ENCODE data around the gene KHK.

The KHK gene

GRCh38 chr2:27091746-27092695 is 5.4 kb downstream of the KHK start:
- H3K4me2 ChIP-seq (ENCODE audit: low read length): no peak overlapping the region
- no peak overlapping the region for H3K4me3 ChIP-seq (ENCODE audit: low read length)
- peaks cover 12% of the 10 kb centered on the region for H3K4me1 ChIP-seq (ENCODE audit: low read length)
- H3K36me3 ChIP-seq (replicated peaks; ENCODE audit: low read depth, low read length): no peaks in the 10 kb centered on the region
- TF ChIP-seq EZH2phosphoT487 (IDR thresholded peaks at IDR 0.05; ENCODE audit: low read depth): no peak
- TF ChIP-seq, protein P1, sequence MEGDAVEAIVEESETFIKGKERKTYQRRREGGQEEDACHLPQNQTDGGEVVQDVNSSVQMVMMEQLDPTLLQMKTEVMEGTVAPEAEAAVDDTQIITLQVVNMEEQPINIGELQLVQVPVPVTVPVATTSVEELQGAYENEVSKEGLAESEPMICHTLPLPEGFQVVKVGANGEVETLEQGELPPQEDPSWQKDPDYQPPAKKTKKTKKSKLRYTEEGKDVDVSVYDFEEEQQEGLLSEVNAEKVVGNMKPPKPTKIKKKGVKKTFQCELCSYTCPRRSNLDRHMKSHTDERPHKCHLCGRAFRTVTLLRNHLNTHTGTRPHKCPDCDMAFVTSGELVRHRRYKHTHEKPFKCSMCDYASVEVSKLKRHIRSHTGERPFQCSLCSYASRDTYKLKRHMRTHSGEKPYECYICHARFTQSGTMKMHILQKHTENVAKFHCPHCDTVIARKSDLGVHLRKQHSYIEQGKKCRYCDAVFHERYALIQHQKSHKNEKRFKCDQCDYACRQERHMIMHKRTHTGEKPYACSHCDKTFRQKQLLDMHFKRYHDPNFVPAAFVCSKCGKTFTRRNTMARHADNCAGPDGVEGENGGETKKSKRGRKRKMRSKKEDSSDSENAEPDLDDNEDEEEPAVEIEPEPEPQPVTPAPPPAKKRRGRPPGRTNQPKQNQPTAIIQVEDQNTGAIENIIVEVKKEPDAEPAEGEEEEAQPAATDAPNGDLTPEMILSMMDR (IDR thresholded peaks at IDR 0.05; ENCODE audit: low read depth, low read length): no peak
- no peak overlapping the region for H3K9ac ChIP-seq (ENCODE audit: low read length)
- H3K9me3 ChIP-seq (ENCODE audit: insufficient read depth, low read length): no peaks in the 10 kb centered on the region
- no peaks in the 10 kb centered on the region for H3K27me3 ChIP-seq (ENCODE audit: low read depth, low read length)
- no peak overlapping the region for H2AFZ ChIP-seq (ENCODE audit: low read depth, low read length)
- no peak overlapping the region for H3K27ac ChIP-seq (ENCODE audit: low read length)
- no peaks in the 10 kb centered on the region for H4K20me1 ChIP-seq (ENCODE audit: insufficient read depth, low read length)
- H3K79me2 ChIP-seq (ENCODE audit: low read length): no peaks in the 10 kb centered on the region

DNA sequence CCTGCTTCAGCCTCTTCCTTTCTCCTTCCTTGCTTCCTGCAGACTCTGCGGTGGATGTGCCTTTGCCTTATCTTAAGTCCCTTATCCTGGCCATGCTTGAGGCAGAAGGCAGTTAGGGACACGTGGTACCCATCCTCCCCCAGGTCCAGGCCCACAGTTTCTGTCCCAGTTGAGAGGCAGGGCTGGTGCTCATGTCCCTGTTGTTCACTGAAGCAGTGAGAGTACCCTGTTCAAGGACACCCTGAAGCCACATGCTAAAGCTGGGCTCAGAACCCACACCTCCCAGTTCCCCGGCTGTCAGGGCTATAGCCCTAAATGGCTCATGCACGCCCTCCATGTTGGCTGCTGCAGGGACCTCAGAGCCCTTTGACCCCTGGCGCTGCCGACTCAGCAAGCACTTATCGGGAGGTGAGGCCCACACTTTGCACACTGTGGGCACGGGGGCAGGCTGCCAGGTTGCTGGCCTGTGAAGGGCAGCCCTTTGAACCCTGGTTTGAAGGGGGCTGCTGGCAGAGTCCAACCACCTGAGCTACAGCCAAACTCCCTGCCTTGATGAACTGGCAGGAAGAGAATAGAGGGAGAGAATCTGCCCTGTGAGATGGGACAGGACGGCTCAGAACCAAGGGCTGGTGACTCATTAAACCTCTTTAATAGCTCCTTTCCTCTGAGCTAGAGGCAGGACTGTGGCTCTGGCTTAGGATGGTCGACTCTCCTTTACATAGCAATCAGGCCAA is 6.3 kb downstream of the KHK start:
- Histone ChIP-seq H3K9ac (ENCODE audit: low read length) (no peak overlapping the region), H3K9me3 (ENCODE audit: insufficient read depth, low read length) (no peaks in the 10 kb centered on the region), H3K4me3 (ENCODE audit: low read length) (no peak overlapping the region)

DNA sequence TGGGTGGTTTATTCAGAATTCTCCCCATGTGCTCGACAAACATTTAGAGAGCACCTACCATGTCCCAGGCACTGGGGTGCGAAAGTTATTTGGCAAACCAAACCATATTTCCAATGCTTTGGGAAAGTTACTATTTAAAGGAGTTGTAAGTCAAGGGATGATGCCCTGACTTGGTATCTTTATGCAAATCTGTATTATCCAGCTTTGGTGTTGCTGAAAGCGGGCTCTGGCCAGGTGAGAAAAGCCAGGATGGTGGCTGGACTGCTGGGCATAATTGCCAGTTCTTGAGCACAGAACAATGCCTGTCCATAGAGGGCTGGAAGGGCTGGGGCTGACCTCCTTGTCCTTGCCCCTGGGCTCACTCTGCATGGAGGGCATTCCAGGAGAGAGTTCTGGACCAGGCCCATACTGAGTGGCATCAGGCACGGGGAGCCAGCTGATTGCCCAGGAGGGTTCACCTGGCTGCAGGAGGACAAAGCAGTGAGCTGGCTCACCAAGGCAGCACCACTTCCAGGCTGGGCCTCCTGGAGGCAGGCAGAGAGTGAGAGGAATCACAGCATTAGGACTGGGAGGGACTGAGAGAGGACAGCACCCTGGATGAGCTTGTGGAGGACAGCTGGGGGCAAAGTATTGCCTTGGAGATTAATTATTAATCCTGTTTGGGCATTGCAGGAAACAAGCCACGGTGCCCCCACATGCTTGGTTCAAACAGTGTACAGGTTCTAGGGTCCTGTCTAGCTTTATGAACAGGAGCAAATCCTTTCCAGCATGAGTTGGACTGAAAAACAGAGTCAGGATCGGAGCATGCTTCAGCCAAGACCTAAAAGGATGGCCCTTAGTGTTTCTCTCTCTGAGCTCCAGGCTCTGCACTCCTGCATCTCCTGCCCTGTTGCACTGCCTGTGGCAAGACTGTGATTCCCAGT is 7.1 kb downstream of the KHK start:
- Histone ChIP-seq H3K4me3 (ENCODE audit: low read length) (no peak overlapping the region), H3K27me3 (ENCODE audit: low read depth, low read length) (no peaks in the 10 kb centered on the region), H3K4me2 (ENCODE audit: low read length) (no peak overlapping the region), H3K36me3 (replicated peaks; ENCODE audit: low read depth, low read length) (no peaks in the 10 kb centered on the region), H3K79me2 (ENCODE audit: low read length) (no peaks in the 10 kb centered on the region), H3K4me1 (ENCODE audit: low read length) (peaks cover 8% of the 10 kb centered on the region; the same call in 1 of the 2 replicates), H4K20me1 (ENCODE audit: insufficient read depth, low read length) (no peaks in the 10 kb centered on the region), H2AFZ (ENCODE audit: low read depth, low read length) (no peak overlapping the region), H3K9ac (ENCODE audit: low read length) (no peak overlapping the region), H3K27ac (ENCODE audit: low read length) (no peak overlapping the region), H3K9me3 (ENCODE audit: insufficient read depth, low read length) (no peaks in the 10 kb centered on the region)
- TF ChIP-seq, protein P1 (IDR thresholded peaks at IDR 0.05; ENCODE audit: low read depth, low read length): no peak
- no peak for TF ChIP-seq EZH2phosphoT487 (IDR thresholded peaks at IDR 0.05; ENCODE audit: low read depth)

More for the DNA sequence above, 6.3 kb downstream of the KHK start:
- Histone ChIP-seq H3K79me2 (ENCODE audit: low read length) (no peaks in the 10 kb centered on the region), H3K27me3 (ENCODE audit: low read depth, low read length) (no peaks in the 10 kb centered on the region), H3K4me2 (ENCODE audit: low read length) (no peak overlapping the region), H3K36me3 (replicated peaks; ENCODE audit: low read depth, low read length) (no peaks in the 10 kb centered on the region), H3K27ac (ENCODE audit: low read length) (no peak overlapping the region), H3K4me1 (ENCODE audit: low read length) (peaks cover 8% of the 10 kb centered on the region; the same call in 1 of the 2 replicates), H4K20me1 (ENCODE audit: insufficient read depth, low read length) (no peaks in the 10 kb centered on the region), H2AFZ (ENCODE audit: low read depth, low read length) (no peak overlapping the region)
- TF ChIP-seq, protein P1 (IDR thresholded peaks at IDR 0.05; ENCODE audit: low read depth, low read length): no peak
- no peak for TF ChIP-seq EZH2phosphoT487 (IDR thresholded peaks at IDR 0.05; ENCODE audit: low read depth)
